ENCODE results near the gene GGPS1.

GGPS1 gene

GRCh38 chr1:235295902-235296350, 32.4 kb upstream of the GGPS1 start:
- no peak overlapping the region for H3K4me3 ChIP-seq (ENCODE audit: low read length)
- DNase-seq (ENCODE audit: low read depth): peak; percentile 57
- no peak for TF ChIP-seq CTCF (IDR thresholded peaks at IDR 0.05; ENCODE audit: insufficient read depth, low read depth, low read length, missing control alignments)

DNA sequence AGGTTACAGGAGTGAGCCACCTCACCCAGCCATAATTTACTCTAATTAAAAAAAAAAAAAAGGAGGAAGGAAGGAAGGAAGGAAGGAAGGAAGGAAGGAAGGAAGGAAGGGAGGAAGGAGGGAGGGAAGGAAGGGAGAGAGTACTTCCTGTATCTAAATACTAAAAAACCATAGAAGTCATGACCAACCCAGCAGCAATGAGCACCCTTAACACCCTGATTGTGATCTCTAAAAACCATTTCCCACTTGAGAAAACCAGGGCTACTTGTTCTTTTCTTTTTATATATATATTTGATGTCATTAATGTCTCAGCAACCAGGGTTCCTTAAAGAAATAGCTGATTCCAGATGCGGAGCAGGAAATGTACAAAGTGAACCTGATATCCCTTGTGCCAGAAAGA, 31.6 kb upstream of the GGPS1 start:
- DNase-seq (ENCODE audit: low read depth): no peak
- H3K4me3 ChIP-seq (ENCODE audit: low read length): no peak overlapping the region
- TF ChIP-seq CTCF (IDR thresholded peaks at IDR 0.05; ENCODE audit: insufficient read depth, low read depth, low read length, missing control alignments): no peak

DNA sequence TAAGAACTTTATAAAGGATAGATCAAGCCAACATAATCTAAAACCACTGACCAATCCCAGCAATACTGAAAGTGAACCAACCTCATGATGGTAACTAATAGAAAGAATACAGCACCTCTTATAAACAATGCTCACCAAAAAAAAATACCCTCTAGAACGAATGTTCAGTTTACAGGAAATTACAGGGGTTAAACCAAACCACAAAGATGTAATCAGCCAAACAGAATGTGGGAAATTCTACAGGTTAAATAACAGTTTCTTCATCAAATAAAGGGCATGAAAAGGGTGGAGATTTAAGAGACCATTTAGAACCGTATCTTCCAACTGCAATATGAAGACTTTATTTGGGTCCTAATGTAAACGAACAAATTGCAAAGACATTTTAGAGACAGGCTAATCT, 30.8 kb upstream of the GGPS1 start:
- DNase-seq (ENCODE audit: low read depth): no peak
- TF ChIP-seq CTCF (IDR thresholded peaks at IDR 0.05; ENCODE audit: insufficient read depth, low read depth, low read length, missing control alignments): no peak
- no peak overlapping the region for H3K4me3 ChIP-seq (ENCODE audit: low read length)

DNA sequence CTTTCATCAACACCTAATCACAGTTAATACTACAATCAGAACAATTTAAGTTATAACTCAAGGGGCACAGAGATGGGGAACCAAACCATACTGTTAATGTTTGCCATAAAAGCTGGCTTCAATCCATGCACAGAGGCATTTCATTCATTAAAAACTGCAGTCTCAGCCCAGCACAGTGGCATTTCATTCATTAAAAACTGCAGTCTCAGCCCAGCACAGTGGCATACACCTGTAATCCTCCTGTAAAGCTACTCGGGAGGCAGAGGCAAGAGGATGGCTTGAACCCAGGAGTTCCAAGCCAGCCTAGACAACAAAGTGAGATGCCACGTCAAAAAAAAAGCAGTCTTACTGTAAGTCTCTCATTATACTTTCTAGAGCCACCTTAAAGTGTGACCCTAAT, 29.6 kb upstream of the GGPS1 start:
- DNase-seq (ENCODE audit: low read depth): no peak
- no peak for TF ChIP-seq CTCF (IDR thresholded peaks at IDR 0.05; ENCODE audit: insufficient read depth, low read depth, low read length, missing control alignments)
- no peak overlapping the region for H3K4me3 ChIP-seq (ENCODE audit: low read length)

DNA sequence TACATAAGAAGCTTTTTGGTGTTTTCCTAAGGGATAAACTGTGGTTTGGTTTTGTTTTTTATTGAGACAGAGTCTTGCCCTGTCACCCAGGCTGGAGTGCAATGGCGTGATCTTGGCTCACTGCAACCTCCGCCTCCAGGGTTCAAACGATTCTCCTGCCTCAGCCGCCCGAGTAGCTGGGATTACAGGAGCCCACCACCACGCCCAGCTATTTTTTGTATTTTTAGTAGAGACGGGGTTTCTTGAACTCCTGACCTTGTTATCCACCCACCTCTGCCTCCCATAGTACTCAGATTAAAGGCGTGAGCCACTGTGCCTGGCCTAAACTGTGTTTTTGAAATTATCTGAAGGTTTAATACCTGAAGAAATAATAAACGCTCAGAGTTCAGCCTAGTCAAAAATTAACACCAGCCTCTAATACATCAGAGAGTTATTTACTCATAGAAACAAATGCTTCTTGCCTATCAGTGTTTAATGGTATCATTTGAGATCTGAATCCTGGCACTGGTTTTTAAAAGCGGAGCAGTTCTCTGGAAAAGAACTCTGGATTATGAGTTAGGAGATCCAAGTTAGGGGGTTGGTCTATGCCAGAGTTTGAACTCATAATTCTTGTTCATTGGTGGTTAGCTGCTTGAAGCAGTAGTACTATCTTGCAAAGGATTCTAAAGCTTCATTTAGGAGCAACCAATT, 29.1 kb upstream of the GGPS1 start:
- no peak for DNase-seq (ENCODE audit: low read depth)
- no peak overlapping the region for H3K4me3 ChIP-seq (ENCODE audit: low read length)
- TF ChIP-seq CTCF (IDR thresholded peaks at IDR 0.05; ENCODE audit: insufficient read depth, low read depth, low read length, missing control alignments): no peak

DNA sequence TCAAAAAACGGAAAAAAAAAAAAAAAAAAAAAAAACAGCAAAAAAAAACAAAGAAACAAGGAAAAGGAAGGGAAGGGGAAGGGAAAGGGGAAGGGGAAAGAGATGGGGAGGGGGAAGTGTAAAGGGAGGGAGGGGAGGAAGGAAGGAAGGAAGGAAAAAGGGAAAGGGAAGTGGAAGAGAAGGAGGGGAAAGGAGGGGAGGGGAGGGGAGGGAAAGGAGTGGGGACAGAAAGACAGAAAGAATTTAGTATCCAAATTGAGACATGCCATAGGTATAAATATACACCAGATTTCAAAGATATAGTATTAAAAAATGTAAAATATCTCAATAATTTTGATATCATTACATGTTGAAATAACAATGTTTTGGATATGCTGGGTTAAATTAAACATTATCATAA, 26.2 kb upstream of the GGPS1 start:
- no peak for DNase-seq (ENCODE audit: low read depth)
- TF ChIP-seq CTCF (IDR thresholded peaks at IDR 0.05; ENCODE audit: insufficient read depth, low read depth, low read length, missing control alignments): no peak
- no peak overlapping the region for H3K4me3 ChIP-seq (ENCODE audit: low read length)

All from epithelial cell of esophagus (primary cell).